HG03196 (cell line): Measurements from ENCODE around the gene PLCL2.

ENCODE experiments used
- ATAC-seq: cut with Tn5 transposase; IDR thresholded peaks from one replicate; pipeline ENCODE4 v1.9.1; 2021; ENCODE audit not compliant: unreplicated experiment

PLCL2 gene

DNA sequence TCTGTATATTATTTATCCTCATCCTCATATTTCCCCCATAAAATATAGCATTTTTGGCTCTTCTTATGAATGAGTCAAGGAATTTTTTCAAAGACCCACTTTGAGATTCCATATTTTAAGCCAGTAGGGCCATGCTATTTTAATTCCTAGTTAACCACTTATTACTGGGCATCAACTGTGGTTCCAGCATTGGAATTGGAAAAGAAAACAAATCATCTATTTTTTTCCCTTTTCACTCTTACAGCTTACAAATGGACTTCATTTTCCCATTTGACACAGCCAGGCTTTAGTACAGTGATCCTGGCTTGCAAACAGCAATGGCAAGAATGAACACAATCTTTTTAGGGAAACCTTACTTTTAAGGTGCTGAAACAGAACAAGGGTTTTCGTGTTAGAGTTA lies 19.4 kb upstream of the PLCL2 start:
- no peak for ATAC-seq

DNA sequence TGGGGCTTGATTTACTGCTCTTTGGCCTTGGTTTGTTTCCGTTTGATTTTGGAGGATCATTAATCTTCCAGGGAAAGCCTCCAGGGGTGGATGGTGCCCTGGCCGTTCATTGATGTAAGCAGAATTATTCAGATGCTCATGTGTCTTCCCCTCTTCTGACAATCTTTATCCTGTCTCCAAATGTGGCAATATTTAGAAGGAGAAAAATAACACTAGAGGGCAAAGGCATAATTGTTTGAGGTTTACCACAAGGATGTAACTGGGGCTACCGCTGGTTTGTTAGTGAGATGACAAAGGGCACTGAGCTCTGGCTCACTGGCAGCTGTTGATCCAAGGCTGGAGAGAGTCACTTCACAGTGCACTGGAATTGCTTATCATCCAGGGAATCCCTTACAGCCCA lies 18.2 kb upstream of the PLCL2 start:
- no peak for ATAC-seq

DNA sequence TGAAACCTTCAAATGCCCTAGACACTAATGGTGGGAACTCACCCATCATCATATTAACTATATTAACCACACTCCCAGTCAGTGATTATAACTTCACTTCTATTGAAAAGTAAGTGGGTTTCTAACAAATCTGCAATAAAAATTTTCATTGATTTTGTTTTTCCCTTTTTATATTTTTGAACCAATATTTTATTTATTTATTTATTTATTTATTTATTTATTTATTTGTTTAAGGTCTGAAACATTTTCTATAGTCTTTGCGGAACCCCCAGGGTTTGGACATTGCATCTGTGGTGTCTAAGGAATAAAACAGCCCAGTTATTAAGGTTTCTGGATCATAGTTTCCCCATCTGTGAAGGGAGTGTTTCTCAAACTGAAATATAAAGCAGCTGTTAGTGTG lies 16.2 kb upstream of the PLCL2 start:
- ATAC-seq: no peak

DNA sequence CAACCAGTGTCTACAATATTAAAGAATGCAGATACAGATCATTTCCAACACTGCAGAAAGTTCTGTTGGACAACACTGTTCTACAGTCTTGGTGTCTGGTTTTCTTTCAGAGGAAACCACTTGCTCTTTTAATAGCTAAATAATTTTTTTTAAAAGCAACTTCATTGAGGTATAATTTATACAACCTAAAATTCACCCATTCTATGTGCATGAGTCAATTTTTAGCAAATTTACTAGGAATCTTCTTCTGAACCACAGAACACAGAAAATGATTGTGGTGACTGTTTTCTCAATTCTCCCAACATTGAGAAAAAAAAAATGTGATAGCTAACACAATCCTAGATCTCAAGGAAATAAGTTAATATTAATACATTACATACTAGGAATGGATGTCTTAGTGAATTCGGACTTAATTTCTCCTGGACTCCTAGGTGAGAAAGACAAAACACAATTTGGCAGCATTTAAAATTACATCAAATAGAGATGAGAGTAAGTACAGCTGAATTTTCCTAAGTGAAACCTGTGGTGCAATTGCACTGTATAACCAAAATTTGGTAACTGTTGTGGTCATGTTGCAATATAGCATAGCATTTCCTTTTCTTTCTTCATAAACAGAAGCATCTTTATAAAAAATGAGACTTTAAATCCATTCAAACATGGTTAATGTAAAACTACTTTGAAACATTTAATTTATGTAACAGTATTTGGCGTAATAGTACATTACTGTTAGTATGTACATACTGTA lies 15.3 kb upstream of the PLCL2 start:
- no peak for ATAC-seq

DNA sequence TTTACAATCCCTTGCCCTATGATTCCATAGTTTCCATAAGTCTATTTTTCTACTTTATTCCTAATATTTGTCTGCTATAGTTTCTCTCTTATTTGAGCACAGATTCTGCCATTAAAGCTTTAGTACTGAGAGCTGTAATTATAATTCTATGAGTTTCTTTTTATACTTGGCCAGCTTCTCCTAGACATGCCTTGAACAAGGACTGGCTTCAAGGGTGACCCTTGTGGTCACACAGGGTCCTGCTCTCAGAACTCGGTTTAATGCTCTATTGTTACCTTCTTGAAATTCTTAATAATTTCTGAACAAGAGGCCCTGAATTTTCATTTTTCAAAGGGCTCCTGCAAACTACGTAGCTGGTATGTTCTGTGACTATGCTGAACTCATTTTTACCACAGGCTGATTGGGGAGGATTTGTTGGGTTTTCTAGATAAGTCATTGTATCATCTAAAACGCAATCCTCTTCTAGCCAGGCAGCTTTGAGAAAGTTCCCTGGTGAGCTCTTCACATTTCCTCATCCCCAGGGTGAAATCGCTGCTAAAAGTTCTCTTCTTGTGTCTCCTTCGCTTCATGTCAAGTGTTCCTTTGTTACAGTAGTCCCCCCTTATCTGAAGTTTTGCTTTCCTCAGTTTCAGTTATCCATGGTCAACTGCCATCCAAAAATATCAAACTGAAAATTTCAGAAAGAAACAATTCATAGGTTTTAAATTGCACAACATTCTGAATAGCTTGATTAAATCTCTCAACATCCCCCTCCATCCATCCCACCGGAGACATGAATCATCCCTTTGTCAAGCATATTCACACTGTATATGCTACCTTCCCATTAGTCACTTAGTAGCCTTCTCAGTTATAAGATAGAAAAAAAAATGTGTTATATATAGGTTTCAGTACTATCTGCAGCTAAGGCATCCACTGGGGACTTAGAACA lies 12.6 kb upstream of the PLCL2 start:
- no peak for ATAC-seq

DNA sequence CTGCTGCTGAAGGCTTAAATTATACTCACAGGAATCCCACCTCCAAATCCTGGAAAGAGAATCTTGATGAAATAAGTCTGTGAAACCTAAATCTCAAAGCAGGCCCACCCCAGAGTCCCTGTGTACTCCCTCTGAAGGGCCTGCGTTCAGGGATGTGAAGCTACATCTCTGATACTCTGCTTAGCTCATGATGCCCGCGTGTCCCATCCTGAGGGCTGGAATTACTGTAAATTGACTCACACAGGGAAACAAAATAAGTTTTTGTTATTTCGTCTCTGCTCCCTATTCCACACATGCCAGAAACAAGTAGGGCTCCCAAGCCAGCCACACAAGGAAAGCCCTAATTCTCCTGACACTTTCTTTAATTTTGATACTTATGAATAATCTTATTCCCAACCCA lies 10.9 kb upstream of the PLCL2 start:
- no peak for ATAC-seq

DNA sequence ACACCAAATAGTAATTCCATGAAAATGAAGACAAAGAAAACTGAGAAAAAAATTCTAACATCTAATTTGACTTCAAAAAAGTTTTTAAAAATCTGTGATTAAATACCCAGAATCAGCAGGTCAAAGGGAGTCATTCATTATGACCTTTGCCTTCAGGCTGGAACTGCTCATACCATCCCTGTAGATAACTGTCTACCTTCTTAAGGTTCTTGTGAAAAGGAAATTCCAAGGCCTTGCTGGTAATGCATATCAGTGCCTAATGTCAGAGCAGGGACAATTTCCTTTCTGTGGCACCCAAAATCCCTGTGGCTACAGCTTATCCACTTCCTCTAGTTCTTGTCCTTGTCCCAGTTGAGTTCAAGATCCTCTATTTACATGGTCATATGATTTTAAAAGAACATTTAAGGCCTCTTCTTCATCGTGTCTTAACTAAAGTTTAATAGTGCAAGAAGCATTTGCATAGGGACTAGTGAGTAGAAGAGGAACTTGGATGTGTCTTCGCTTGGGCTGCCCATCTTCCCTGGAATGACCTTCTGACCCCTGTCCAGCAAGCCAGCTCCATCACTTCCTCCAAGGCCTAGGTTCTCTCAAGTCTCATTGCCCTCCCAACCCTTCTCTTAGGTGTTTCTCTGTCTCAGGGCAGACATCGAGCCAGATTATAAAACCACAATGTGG lies 8.7 kb upstream of the PLCL2 start:
- ATAC-seq: no peak

DNA sequence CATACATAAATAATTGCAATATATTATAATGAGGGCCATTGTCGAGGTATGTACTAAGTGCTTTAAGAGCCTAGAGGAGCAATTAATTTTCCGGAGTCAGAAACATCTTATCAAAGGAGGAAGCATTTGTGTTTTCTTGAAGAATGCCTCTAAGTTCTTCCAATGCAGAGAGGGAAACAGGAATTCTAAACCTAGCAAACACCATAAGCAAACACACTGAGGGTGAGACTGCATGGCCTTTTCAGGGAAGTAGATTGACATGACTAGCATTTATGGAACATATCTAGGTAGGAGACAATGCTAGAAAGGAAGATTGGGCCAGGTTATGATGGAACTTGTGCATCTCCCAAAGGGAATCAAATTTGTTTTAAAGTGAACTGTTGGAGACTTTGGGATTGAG lies 7.2 kb upstream of the PLCL2 start:
- no peak for ATAC-seq

DNA sequence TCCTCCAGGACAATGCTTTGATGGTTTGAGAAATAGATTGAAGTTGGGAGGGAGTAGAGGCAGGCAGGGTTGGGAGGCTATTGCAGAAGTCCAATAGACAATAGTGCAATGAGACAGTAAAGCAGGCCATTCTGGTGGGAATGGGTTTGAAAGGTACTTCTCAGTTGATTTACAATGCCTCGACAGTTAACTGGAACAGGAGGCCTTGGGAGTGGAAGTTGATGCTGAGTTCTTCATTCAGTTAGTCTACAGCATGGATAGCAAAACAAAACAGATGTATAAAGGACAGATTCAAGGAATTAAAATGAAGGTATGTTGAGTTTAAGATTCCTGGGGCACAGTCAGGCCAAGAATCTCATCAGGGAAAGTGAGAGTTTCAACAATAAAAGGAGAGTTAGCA lies 6.8 kb upstream of the PLCL2 start:
- ATAC-seq: no peak

DNA sequence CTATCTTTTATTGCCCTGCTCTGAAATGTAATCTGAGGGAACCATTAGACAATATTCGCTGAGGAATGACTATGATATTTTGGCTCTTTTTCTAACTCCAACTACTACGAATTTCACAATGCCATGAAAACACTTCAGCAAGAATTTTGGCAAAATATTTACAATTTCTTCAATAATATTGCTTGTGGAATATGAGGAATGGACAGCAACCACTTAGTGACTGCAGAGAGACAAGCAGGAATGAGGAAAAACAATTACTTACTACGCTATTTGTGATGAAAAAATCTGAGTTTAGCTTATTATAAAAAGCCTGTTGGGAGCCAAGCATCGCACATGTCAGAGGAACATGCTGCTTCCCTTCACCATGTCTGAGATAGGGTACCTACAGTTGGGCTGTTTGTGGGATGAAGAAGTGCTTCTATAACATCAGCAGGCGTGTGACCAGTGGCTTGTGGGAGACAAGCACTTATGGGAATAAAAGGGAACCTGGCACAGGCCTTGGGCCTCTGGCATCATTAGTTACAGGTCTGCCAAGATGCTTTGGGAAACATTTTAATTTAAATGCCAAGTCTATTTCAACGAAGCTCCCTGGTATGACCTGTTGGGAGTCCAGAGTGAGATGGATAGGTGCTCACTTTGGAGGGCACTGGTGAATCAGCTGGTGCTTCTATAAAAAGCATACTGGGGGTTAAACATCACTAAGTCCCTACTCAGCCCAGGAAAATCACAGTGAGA lies 2.7 kb upstream of the PLCL2 start:
- ATAC-seq: no peak

DNA sequence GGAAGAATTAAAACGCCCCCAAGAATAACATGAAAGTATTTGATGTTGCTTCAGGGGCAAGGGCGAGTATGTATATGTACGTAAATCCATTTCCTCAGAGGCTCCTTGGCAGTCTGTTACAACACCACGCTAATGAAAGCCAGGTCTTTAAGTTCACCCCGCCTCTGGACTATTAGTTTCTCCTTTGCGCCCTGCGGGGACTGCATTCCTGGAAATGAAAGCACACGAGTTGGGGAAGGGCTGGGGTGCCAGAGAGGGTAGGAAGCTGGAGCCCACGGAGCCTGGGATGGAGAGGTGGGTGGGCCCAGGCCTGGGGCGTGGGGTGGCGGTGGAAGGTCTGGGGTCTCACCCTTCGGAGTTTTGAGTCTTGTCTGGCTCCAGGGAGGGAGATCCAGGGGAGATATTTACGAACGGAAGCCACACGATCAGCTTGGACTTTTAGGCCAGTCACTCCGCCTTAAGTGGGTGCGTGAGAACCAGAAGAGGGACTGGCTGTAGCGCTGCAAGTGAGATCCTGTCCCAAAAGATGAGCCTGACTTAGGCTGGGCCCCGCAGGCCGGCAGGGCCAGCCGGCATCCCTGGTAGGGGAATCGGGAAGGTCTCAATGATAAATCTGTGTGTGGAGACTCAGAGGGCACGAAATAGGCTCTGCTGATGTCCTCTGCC lies 1.6 kb upstream of the PLCL2 start:
- no peak for ATAC-seq

DNA sequence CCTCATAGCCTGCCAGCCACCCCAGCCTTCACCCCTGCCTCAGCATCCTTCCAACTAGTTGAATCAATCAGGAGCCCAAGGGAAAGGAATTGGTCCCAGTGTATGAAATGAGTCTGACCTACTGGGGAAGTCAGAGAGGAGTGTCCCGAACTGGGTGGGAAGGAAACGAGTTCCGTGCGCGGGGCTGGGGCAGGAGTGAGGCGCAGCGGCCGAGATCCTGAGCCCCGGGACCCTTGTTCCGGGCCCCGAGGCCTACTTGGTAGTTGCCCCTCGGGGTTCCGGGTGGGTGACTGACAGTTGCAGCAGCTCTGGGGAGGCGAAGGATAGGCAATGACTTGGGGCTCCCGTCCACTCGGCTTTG lies 1.1 kb upstream of the PLCL2 start:
- no peak for ATAC-seq

DNA sequence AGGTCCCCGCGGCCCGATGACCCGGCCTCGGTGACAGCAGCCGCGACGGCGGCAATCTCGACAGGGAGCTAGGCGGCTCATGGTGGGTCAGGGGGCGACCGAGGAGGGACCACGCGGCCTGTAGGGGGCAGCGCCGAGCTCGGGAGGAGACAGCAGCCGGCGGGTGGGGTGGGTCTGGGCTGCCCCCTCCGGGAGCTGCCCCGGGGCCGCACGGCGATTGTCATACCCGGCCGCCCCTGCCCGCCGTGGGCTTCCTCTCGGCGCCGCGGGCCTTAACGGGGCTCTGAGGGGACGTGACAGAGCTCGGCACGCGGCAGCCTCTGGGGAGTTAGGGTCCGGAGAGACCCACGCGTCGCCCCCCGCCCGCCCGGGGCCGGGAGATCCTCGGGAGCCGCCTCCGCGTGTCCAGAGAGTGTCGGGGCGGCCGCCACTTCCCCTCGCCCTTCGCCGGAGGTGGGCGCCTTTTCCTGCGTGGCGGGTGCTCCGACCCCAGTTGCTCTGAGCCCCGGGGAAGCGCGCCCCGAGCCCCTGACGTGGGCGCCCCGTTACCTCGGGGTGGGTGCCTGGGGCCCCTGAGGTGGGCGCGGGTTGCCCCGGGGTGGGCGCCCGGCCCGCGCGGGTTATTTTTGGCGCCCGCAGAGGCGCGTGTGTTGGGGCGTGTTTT lies 539 bp upstream of the PLCL2 start:
- peak; percentile 38 for ATAC-seq

DNA sequence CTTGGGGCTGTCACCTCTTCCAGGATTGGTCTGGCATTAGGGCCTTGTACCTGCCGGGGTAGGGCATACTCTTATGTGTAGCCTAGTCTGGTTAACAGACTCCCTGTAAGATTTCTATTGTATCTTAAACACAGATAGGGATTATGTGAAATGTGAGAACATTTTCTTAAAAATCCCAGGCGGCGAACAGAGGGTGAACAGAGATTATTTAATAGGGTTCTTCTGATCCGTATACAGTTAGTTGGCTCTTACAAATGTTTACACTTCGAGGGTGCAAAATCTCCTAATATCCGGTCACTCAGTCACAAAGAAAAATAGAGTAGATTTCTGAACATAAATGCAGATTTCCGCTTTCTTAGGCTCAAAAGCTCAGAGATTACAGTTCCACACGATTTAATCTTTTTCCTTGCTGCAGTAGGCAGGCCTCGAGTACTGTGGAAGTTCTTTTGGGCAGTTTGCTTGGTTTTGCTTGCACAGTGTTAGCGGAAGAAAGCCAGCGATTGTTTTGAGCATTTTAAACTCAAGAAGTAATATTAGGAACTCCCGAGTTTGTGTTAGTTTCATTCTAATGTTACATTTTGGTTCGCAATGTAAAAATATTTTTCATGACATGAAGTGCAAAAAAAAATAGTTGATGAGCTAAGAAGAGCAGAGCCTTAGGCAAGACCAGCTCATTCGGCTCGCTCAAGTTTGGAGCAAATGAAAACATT lies 993 bp downstream of the PLCL2 start:
- ATAC-seq: peak; percentile 39

DNA sequence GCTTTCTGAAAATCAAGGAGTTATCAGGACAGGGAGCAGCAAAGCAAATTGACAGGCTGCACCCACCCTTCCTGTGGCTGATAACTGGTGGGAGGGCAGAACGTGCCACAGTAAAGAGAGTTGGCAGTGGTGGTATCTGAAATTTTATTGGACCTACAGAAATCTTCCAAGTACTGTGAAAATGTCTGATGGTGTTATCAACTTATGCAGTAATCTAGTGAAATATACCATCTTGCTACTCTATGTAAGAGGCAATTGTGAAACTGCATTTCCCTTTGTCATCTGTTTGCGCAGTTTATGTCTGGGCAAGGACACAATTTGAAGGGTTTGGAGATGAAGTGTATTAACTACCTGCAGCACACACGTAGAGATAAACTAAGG lies 1.5 kb downstream of the PLCL2 start:
- no peak for ATAC-seq

DNA sequence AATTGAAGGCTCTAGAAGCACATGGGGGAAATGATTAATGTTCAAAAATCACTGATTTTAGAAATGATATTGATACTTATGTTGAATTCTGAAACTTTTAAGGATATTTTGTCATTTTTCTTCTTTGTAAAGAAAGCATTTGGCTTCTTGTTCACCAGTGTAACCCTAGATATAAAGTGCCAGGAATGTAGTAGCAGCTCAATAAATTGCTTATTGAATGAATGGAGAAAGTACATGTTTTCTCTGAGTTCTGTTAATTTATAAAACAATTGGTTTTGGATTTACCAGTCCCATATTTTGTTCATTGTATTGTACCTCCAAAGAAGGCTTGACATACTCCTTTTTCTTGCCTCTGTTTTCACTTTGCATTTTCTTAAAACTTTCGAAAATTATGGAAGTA lies 2.4 kb downstream of the PLCL2 start:
- no peak for ATAC-seq

DNA sequence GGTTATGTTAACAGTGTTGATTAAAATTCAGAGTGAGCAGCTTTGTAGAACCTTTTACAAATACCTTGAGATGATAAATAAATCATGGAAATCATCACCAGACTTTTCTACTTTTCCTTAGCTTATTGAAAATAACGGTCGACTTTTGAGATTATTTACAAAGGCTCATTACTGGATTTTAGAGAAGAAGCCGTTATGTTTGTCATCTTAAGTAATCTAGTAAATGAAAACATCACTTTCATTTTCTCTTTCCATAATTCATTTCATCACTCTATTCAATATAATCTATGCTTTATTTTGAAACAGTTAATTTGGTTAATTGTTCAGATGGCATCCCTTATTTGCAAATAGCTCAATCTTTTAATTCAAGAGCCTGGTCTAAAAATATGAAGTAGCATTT lies 3.6 kb downstream of the PLCL2 start:
- ATAC-seq: no peak

DNA sequence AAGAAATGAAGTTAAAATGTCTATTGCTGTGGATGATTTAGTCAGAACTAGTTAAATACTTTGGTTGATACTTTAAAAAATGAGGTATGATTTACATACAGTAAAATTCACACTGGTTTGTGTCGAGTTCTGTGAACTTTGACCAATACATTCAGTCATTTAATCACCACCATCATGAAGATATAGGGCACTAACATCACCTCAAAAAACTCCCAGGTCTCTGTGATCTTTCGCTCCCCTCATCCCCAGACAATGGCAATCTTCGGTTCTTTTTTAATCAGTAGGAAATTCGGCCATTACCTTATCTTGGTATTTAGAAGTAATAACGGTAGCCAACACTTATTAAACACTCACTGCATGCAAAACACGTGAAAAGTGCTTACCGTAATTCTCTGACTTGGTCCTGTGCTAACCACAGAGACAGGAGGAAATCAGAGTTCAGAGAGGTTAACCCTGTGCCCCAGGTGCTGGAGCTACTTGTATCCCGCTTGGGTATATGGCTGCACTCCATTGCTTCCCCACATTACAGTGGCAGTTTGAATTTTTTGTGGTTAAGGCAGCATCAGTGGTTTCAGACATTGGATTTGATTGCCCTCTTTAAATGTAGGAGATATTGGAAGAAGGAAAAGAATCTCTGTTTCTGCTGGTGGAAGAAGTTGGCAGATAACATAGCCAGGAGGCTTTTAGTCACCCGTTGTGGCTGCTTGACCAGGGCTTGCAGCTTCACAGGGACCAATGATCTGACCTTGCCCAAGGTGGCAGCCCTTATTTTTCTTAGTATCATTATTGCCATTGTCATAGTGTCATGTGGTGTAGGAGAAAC lies 4.2 kb downstream of the PLCL2 start:
- ATAC-seq: peak; percentile 37
